B cell (primary cell): ENCODE measurements around the gene FKBP1A. TPM values are rescaled to one million over a fixed set of nuclear protein-coding genes. Genes with fewer than 3 reads are reported as not detected.
A peak's percentile ranks its signal among the peaks of the same experiment; 100 is the strongest.

Experiments
- ATAC-seq: fragments of 200-7000 bp; cut with Tn5 transposase; one replicate; pipeline ENCODE4 v1.10.0; 2021; ENCODE audit warnings: low read depth, mild to moderate bottlenecking, moderate number of reproducible peaks, moderate library complexity
- CTCF ChIA-PET: fragments of 350-600 bp; sonication (Branson Sonifier 250); formaldehyde crosslinking; loops from one replicate; lab custom pipeline; 2021; ENCODE audit warnings: antibody characterized with exemption, inconsistent platforms; lab: Charles Lee
- POLR2A ChIA-PET: fragments of 350-600 bp; sonication (Branson Sonifier 250); formaldehyde crosslinking; loops from one replicate; lab custom pipeline; 2021; ENCODE audit warnings: antibody characterized with exemption; lab: Charles Lee
- DNase-seq: peaks from one replicate; pipeline ENCODE4 v3.0.0; 2013
- H2AFZ ChIP-seq: 2 replicates; pipeline ENCODE4 v1.6.1; 2012; ENCODE audit warnings: mild to moderate bottlenecking, low read depth, low read length; ENCODE audit not compliant: insufficient read depth, poor library complexity, severe bottlenecking
- H3K27ac ChIP-seq, 2 donors: 1 replicate in 1 of 2; 2 replicates in 1 of 2; pipeline ENCODE4 v1.5.1; 2012 to 2013; ENCODE audit warnings: low read length in 2 of 2, mild to moderate bottlenecking in 2 of 2, moderate library complexity in 1 of 2
- H3K27me3 ChIP-seq, 4 experiments: fragments of 200-600 bp in 1 of 4; sonication (generic) in 1 of 4; replicated peaks in 1 of 4; 1 replicate in 2 of 4; 2 replicates in 2 of 4; pipeline versions ENCODE4 v1.6.1 to v1.7.0; 2013 to 2016; ENCODE audit warnings: low read length in 3 of 4, mild to moderate bottlenecking in 2 of 4, mixed read lengths in 1 of 4, moderate library complexity in 1 of 4; ENCODE audit not compliant: insufficient read depth in 4 of 4, control insufficient read depth in 3 of 4; ENCODE audit errors: control extremely low read depth in 1 of 4
- H3K36me3 ChIP-seq, 2 experiments: replicated peaks in 1 of 2; 1 replicate in 1 of 2; 2 replicates in 1 of 2; pipeline versions ENCODE4 v1.6.1 to v1.7.1; 2013; ENCODE audit warnings: low read length in 1 of 2; ENCODE audit not compliant: insufficient read depth in 2 of 2, control insufficient read depth in 1 of 2; ENCODE audit errors: control extremely low read depth in 1 of 2, extremely low read depth in 1 of 2
- H3K4me1 ChIP-seq, 2 donors: fragments of 200-600 bp in 1 of 2; sonication (generic) in 1 of 2; 1 replicate in 1 of 2; 2 replicates in 1 of 2; pipeline versions ENCODE4 v1.5.1 to v1.6.1; 2013 to 2017; ENCODE audit warnings: low read length in 2 of 2; ENCODE audit not compliant: control insufficient read depth in 2 of 2, insufficient read depth in 2 of 2
- H3K4me2 ChIP-seq: replicated peaks from 2 replicates; pipeline ENCODE3; 2012; ENCODE audit warnings: mild to moderate bottlenecking, low read depth, low read length; ENCODE audit not compliant: poor library complexity, severe bottlenecking
- H3K4me3 ChIP-seq, 5 experiments: fragments of 200-600 bp in 1 of 5; sonication (generic) in 1 of 5; 1 replicate in 3 of 5; 2 replicates in 2 of 5; pipeline versions ENCODE4 v1.5.1 to v1.7.0; 2011 to 2016; ENCODE audit warnings: low read length in 4 of 5, mild to moderate bottlenecking in 4 of 5, low read depth in 2 of 5, control low read depth in 1 of 5, moderate library complexity in 1 of 5; ENCODE audit not compliant: insufficient read depth in 1 of 5; ENCODE audit errors: control extremely low read depth in 1 of 5, extremely low read depth in 1 of 5
- H3K79me2 ChIP-seq: fragments of 200-600 bp; sonication (generic); one replicate; pipeline ENCODE4 v1.6.0; 2016; ENCODE audit warnings: low read length; ENCODE audit not compliant: control insufficient read depth, insufficient read depth
- H3K9ac ChIP-seq: fragments of 200-600 bp; sonication (generic); 2 replicates; pipeline ENCODE4 v1.6.1; 2017; ENCODE audit warnings: mild to moderate bottlenecking, low read length, moderate library complexity
- H3K9me3 ChIP-seq, 3 donors: one replicate each; pipeline versions ENCODE4 v1.6.1 to v1.7.1; 2013; ENCODE audit warnings: low read length in 2 of 3; ENCODE audit not compliant: control insufficient read depth in 2 of 3, insufficient read depth in 1 of 3; ENCODE audit errors: control extremely low read depth in 1 of 3
- H4K20me1 ChIP-seq: 2 replicates; pipeline ENCODE4 v1.6.0; 2012; ENCODE audit warnings: mild to moderate bottlenecking, low read length; ENCODE audit not compliant: insufficient read depth, control insufficient read depth, poor library complexity, severe bottlenecking
- H3K27ac Mint-ChIP-seq: one replicate; pipeline ENCODE4 v1.8.0; 2021; ENCODE audit warnings: mixed read lengths
- H3K27me3 Mint-ChIP-seq: one replicate; pipeline ENCODE4 v1.8.0; 2021; ENCODE audit warnings: mixed read lengths
- H3K4me1 Mint-ChIP-seq: one replicate; pipeline ENCODE4 v1.8.0; 2021; ENCODE audit warnings: mixed read lengths
- H3K4me3 Mint-ChIP-seq: one replicate; pipeline ENCODE4 v1.8.0; 2021; ENCODE audit warnings: mixed read lengths
- H3K9me3 Mint-ChIP-seq: one replicate; pipeline ENCODE4 v1.8.0; 2022; ENCODE audit warnings: mixed read lengths; ENCODE audit not compliant: insufficient read depth
- EZH2 ChIP-seq: IDR thresholded peaks from 2 replicates; pipeline ENCODE4 v1.6.1; 2012; ENCODE audit warnings: borderline replicate concordance, low read depth, mild to moderate bottlenecking, moderate library complexity, low read length; ENCODE audit not compliant: insufficient read depth, poor library complexity, severe bottlenecking
- WGBS: methylation state at CpG from one replicate; pipeline ENCODE4 v1.1.5; 2013; ENCODE audit warnings: missing lambda C conversion rate; ENCODE audit not compliant: insufficient coverage; 5-methylcytosine and 5-hydroxymethylcytosine counted together
- intact Hi-C: fragments of 100-400 bp; cut with micrococcal nuclease; formaldehyde crosslinking; loops from one replicate; pipeline ENCODE4 v1.10.0; 2022
- polyA plus RNA-seq: library from polyadenylated mRNA; depleted of rRNA; stranded (reverse); fragments of >200 nt; gene quantifications from 2 replicates; pipeline ENCODE4 v1.2.3, GENCODE V29; 2012
- total RNA-seq, 2 donors: library from RNA; stranded (reverse); fragments of 120-200 nt in 1 of 2; gene quantifications; 1 replicate in 1 of 2; 2 replicates in 1 of 2; pipeline versions ENCODE4 v1.2.3 to v1.2.4, GENCODE V29; 2013 to 2022
- TF ChIP-seq, protein P1 (sequence below): fragments of 200-600 bp; IDR thresholded peaks from one replicate; pipeline ENCODE4 v1.8.0; 2022; ENCODE audit warnings: antibody characterized with exemption, mild to moderate bottlenecking

FKBP1A gene
- total and polyA plus RNA-seq, 2 donors (not counting 1 experiment from before 2014, with no cell fraction given): 86.3 to 86.7 TPM

DNA sequence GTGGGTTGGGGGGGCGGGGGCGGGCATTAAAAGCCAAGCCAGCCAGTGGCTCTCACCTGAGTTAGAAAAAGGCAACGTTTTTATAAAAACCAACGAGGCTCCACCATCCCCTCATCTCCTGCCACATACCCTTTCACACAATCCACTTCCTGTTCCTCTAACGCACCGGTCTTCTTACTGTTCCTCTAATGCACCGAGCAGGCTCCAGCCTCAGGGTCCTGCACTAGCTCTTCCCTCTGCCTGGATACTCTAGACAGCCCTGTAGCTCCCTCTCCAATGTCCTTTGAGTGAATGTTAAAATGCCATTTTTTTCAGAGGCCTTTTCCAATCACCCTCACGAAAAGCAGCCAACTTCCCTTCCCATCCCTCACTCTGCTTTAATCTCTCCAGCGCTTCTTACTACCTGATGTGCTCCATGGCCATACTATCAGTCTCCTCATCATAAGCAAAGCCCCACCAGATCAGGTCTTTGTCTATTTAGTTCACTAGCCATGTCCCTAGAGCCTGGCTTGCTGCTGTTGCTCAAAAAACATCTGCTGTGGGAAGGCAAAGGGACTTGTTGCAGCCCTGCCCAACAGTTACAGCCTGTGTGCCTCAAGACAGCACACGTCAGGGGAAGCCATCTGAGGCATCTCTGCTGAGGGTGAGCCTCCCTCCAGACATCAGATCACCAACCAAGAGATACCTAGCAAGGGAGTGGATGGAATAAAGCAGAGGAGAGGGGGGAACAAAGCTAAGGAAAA lies 3.9 kb downstream of the FKBP1A start:
- Histone ChIP-seq H3K4me2 (peak overlapping the region; percentile 69), H3K4me3 (peak overlapping the region in 3 of 5 experiments; percentile 25 to 33 (median 27)), H3K27me3 (no peaks in the 10 kb centered on the region), H3K9me3 (no peaks in the 10 kb centered on the region), H3K27ac (peak overlapping the region; percentile 52 to 81), H3K9ac (peak overlapping the region; percentile 35), H3K4me1 (peaks cover 58 to 61% of the 10 kb centered on the region in 2 donors), H2AFZ (no peak overlapping the region), H4K20me1 (peaks cover 77% of the 10 kb centered on the region), H3K36me3 (peaks cover 0 to 15% of the 10 kb centered on the region in 2 experiments), H3K79me2 (peaks cover 88% of the 10 kb centered on the region)
- peak overlapping the region; percentile 75 for H3K27ac Mint-ChIP-seq
- no peaks in the 10 kb centered on the region for H3K9me3 Mint-ChIP-seq
- no peaks in the 10 kb centered on the region for H3K27me3 Mint-ChIP-seq
- ATAC-seq (no peak), DNase-seq (peak; percentile 49)
- peaks cover 85% of the 10 kb centered on the region for H3K4me1 Mint-ChIP-seq
- WGBS: 22% methylated on average over 10 of the region's 10 CpGs
- ChIA-PET POLR2A (no interaction called here), CTCF (interaction anchor here (1.0 to 1.1 kb wide), 2 partner anchors 9 to 49 kb away, joined by 3 read pairs; no protein-coding TSS in a partner anchor)
- intact Hi-C loops: no loop called here
- TF ChIP-seq, protein P1, sequence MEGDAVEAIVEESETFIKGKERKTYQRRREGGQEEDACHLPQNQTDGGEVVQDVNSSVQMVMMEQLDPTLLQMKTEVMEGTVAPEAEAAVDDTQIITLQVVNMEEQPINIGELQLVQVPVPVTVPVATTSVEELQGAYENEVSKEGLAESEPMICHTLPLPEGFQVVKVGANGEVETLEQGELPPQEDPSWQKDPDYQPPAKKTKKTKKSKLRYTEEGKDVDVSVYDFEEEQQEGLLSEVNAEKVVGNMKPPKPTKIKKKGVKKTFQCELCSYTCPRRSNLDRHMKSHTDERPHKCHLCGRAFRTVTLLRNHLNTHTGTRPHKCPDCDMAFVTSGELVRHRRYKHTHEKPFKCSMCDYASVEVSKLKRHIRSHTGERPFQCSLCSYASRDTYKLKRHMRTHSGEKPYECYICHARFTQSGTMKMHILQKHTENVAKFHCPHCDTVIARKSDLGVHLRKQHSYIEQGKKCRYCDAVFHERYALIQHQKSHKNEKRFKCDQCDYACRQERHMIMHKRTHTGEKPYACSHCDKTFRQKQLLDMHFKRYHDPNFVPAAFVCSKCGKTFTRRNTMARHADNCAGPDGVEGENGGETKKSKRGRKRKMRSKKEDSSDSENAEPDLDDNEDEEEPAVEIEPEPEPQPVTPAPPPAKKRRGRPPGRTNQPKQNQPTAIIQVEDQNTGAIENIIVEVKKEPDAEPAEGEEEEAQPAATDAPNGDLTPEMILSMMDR: no peak
- TF ChIP-seq EZH2: no peak
- H3K4me3 Mint-ChIP-seq: peak overlapping the region; percentile 73

- no peak overlapping the region for H3K4me3 ChIP-seq
- 77% methylated on average over 6 of the region's 6 CpGs for WGBS
- peaks cover 84% of the 10 kb centered on the region for H3K4me1 Mint-ChIP-seq
- peak overlapping the region; percentile 69 for H3K4me2 ChIP-seq
- H3K27me3 ChIP-seq: no peaks in the 10 kb centered on the region
- ChIA-PET POLR2A (no interaction called here), CTCF (interaction anchor here (1.0 to 1.1 kb wide), 2 partner anchors 10 to 50 kb away, joined by 3 read pairs; no protein-coding TSS in a partner anchor)
- H3K27me3 Mint-ChIP-seq: no peaks in the 10 kb centered on the region
- H3K36me3 ChIP-seq: peaks cover 0 to 21% of the 10 kb centered on the region in 2 experiments
- H3K4me1 ChIP-seq: peaks cover 55 to 57% of the 10 kb centered on the region in 2 donors
- H3K27ac ChIP-seq: peak overlapping the region; percentile 52 to 81
- H3K79me2 ChIP-seq: peaks cover 95% of the 10 kb centered on the region
- no peak for DNase-seq
- ATAC-seq: no peak
- H3K27ac Mint-ChIP-seq: peak overlapping the region; percentile 75
- H3K9ac ChIP-seq: no peak overlapping the region
- intact Hi-C loops: no loop called here
- no peak overlapping the region for H2AFZ ChIP-seq
- peak overlapping the region; percentile 73 for H3K4me3 Mint-ChIP-seq
- H3K9me3 ChIP-seq: no peaks in the 10 kb centered on the region
- no peaks in the 10 kb centered on the region for H3K9me3 Mint-ChIP-seq
- peaks cover 83% of the 10 kb centered on the region for H4K20me1 ChIP-seq
- TF ChIP-seq, protein P1: no peak
- no peak for TF ChIP-seq EZH2
Observed at GRCh38 chr20:1388253-1388652, 4.6 kb downstream of the FKBP1A start.
